Measurements from ENCODE around the gene SH3PXD2A. TPM values are rescaled to one million over a fixed set of nuclear protein-coding genes. Genes with fewer than 3 reads are reported as not detected.
"Not testable (repeated sequence)": the region's sequence is repeated elsewhere in the genome, so short reads cannot be mapped to it uniquely, and the experiment has no call there.

The SH3PXD2A gene
- total RNA-seq, 1 donor from 2014 or later = 5.7 TPM

- DNase-seq (ENCODE audit: low read depth, low spot score) = no peak
Observed at GRCh38 chr10:103792547-103792946, 62.8 kb downstream of the SH3PXD2A start.

- DNase-seq (ENCODE audit: low read depth, low spot score) = no peak
Observed at GRCh38 chr10:103791858-103792257, 63.5 kb downstream of the SH3PXD2A start.

DNA sequence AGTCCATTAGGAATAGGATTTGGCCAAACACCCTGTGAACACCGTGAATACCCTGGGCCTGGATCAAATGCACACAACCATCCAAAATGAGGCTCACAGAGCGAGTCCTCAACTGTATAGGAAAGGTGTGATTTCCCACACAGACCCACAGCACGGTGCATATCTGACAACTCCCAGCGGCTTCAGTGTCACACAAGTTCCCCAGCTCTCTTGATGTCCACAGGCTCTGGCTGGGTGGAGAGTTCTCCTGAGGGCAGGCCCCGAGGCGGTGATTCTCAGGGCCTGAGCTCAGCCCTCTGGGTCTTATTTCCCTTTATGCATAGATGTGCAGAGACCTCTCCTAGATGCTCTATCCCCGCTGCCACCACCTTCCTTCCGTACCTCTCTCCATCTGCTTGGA is 64.1 kb downstream of the SH3PXD2A start:
- no peak for DNase-seq (ENCODE audit: low read depth, low spot score)

DNA sequence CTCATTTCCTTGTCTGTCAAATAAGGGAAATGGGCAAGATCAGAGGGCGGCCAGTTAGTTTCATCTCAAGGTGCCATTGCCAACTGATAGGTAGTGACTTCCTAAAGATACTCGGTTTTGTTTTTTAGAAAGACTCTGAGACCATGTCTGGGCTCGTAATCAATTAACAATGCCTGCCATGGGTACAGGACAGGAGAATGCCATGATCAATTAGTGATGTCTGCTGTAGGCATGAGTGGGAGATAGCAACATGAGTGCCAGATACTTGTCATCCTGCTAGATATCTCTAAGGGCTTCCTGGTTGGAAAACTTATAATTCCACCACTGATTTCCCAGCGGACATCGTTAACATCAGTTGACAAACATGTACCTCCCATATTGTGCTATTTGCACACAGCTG is 64.8 kb downstream of the SH3PXD2A start:
- DNase-seq (ENCODE audit: low read depth, low spot score) = no peak

- no peak for DNase-seq (ENCODE audit: low read depth, low spot score)
Observed at GRCh38 chr10:103789771-103790201, 65.6 kb downstream of the SH3PXD2A start.

GRCh38 chr10:103789161-103789560 is 66.2 kb downstream of the SH3PXD2A start:
- no peak for DNase-seq (ENCODE audit: low read depth, low spot score)

DNA sequence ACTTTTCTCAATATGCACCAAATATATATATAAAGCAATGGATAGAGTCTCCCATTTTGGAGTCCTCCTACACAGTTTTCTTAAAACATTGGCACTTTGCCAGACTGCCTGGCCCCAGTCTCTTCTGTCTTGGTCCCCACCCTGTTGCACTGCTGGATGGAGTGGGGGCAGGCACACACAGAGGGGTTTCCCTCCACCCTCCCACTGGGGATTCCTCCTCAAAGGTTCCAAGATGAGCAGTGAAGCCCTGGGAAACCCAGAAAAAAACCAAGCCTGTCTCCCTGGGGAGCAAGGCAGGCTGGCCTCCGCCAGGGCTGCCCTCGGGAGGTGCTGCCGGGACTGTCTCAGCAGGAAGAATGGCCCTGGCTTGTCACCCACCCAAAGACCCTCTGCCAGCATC is 68.0 kb downstream of the SH3PXD2A start:
- no peak for DNase-seq (ENCODE audit: low read depth, low spot score)

DNA sequence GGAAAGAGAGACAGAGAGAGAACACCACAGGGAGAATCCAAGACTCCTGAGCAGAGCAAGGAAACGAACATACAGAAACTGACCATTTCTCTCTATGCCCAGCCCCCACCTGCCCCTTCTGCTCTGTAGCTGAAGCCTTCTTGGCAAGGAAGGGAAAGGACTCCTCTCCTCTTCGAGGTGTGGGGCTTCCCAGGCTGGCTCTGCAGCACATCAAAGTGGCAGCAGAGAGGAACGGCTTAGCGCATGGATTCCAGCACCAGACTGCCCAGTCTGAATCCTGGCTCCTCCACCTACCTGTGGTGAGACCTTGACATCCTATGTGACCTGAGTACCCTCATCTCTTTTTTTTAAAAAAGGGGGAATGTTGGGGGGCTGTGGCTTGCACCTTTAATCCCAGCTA is 69.4 kb downstream of the SH3PXD2A start:
- no peak for DNase-seq (ENCODE audit: low read depth, low spot score)

GRCh38 chr10:103784723-103785418 is 70.5 kb downstream of the SH3PXD2A start:
- no peak for DNase-seq (ENCODE audit: low read depth, low spot score)

GRCh38 chr10:103784089-103784488 is 71.3 kb downstream of the SH3PXD2A start:
- DNase-seq (ENCODE audit: low read depth, low spot score) = no peak

DNA sequence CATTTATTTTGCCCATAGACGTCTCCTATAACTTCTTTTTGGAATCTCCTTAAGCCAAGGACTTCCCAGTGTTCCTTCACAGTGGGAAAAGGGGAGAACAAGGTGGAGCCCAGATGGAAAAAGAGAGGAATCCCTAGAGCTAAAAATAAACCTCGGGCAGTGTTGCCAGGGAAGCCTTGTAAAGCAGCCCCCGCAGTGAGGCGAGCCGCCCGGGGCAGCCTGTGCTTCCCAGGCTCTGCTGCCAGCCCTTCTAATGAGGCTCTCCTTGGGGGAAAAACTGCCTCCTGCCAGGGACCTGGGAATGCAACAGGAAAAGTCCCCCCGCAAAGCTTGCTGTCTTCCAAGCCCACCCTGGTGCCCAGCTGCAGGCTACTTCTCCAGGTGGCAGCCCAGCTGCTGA is 71.7 kb downstream of the SH3PXD2A start:
- no peak for DNase-seq (ENCODE audit: low read depth, low spot score)

GRCh38 chr10:103781329-103782061 is 73.9 kb downstream of the SH3PXD2A start:
- no peak for DNase-seq (ENCODE audit: low read depth, low spot score)

DNA sequence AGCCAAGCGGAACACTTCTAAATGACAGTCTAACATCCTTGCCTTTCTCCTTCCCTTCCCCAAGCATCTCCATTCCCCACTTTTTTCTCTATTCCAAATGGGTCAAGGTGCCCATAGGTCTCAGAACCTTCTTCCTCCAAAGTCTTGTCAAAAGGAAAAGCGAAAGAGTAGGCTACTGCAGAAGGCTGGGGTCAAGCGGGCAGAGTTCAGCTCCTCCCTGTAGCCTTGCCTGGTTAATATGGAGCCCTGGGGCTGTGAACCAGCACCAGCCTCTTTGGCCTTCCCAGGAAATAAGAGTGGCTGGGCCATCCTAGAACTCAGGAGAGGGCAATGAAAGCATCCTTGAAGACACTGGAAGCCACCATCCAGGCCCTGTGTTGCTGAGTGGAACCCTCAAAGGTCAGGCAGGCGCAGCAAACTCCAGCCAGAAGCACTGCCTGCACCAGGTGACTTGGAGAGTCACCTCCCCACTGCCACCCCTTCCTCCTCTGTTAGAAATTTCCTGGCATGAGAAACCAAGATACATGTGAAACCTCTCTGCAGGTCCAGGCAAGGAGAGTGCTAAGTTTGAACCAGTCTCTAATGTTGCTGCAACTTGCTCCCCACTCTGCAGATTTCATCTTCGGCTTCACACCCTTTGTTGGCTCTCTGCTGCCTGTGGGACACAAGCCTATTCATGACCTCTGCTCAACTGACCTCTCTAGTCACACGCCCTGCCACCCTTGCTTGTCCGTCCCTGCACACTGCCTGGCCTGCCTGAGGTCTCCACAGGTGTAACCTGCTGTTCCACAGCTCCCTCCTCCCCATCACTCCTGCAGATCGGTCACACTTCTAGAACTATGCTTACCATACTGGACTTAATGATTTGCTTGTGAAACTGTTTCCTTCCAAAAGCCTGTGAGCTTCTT is 74.9 kb downstream of the SH3PXD2A start:
- no peak for DNase-seq (ENCODE audit: low read depth, low spot score)

DNA sequence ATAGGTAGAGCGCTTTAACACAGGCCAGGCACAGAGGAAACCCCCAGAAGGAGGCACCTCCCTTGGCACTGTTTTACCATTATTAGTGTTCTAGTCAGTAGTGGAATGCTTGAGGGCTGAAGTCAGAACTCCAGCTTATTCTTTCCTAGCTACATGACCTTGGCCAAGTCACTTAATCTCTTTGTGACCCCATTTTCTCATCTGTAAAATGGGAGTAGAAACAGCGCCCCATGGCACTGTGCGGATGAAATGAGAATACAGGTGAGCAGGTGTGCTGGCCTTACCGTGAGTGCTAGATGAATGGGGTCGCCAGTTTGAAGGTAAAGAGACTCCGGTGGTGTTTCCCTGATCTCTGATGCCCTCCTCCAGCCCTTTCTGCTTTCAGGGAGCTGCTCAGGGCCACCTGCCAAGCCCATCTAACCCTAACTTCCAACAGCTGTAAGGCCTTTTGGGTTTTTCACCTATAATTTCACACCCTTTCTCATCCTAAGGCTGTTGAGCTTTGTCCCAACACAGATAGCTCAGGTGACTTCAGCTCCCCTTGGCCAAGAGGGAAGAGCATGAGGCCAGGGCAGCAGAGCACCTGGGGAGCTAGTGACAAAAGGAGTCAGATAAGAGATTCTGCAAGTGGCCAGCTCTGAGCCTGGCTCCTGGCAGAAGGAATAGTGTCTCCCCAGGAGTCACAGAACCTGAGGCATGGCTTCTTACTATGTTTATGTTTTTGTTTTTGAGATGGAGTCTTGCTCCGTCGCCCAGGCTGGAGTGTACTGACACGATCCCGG is 76.8 kb downstream of the SH3PXD2A start:
- DNase-seq (ENCODE audit: low read depth, low spot score) = no peak

- no peak for DNase-seq (ENCODE audit: low read depth, low spot score)
Observed at GRCh38 chr10:103776878-103777591, 78.3 kb downstream of the SH3PXD2A start.

DNA sequence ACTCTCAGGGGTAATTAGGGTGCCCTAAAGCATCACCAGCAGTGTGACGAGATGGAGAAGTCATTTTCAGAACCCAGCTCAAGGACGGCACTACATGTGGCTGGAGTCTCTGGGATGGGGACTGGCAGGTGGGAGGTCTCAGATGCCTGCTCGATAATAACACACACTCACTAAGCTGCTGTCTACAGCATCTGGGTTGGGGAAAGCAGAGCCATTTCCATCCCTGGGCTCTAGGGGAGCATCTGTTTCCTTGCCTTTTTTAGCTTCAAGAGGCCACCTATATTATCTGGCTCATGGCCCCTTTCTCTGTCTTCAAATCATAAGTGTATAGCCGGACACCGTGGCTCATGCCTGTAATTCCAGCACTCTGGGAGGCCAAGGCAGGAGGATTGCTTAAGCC is 79.6 kb downstream of the SH3PXD2A start:
- DNase-seq (ENCODE audit: low read depth, low spot score) = no peak

DNA sequence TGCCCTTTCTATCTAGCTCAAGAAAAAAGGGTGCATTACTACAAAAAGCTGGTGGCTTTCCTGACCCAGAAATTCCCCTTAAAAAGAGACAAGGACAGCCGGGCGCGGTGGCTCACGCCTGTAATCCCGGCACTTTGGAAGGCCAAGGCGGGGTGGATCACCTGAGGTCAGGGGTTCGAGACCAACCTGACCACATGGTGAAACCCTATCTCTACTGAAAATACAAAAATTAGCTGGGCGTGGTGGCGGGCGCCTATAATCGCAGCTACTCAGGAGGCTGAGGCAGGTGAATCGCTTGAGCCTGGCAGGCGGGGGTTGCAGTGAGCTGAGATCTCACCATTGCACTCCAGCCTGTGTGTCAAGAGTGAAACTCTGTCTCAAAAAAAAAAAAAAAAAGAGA is 82.5 kb downstream of the SH3PXD2A start:
- not testable (repeated sequence) for DNase-seq (ENCODE audit: low read depth, low spot score)

GRCh38 chr10:103772096-103772845 is 83.1 kb downstream of the SH3PXD2A start:
- DNase-seq (ENCODE audit: low read depth, low spot score) = no peak

DNA sequence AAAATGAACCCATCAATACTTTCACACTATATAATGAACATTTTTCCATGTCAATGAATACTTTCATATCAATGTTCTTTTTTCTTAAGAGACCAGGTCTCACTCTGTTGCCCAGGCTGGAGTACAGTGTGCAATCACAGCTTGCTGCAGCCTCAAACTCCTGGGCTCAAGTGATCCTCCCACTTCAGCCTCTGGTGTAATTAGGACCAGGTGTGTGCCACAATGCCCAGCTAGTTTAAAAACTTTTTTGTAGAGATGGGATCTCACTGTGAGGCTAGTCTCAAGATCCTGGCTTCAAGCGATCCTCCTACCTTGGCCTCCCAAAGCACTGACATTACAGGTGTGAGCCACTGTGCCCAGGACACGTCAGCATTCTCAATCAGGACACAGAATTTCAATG is 85.2 kb downstream of the SH3PXD2A start:
- no peak for DNase-seq (ENCODE audit: low read depth, low spot score)

DNA sequence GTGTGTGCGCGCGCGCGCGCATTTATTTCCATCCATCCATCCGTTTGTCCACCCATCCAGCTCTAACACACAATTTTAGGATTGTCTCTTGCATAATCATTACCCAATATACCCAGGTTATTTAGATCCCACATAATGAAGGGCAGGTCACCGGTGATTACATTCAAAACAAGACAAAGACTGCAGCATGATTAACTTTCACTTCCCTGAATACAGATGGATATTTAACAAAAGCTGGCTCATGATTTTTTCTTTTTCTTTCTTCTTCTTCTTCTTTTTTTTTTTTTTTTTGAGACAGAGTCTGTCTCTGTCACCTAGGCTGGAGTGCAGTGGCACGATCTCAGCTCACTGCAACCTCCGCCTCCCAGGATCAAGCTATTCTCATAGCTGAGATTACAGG is 86.2 kb downstream of the SH3PXD2A start:
- no peak for DNase-seq (ENCODE audit: low read depth, low spot score)

Data from pulmonary artery endothelial cell (primary cell).